B cell (primary cell): ENCODE measurements around the gene THBD.

ENCODE experiments used
- EZH2 ChIP-seq: IDR thresholded peaks from 2 replicates; pipeline ENCODE4 v1.6.1; 2012; ENCODE audit warnings: borderline replicate concordance, low read depth, mild to moderate bottlenecking, moderate library complexity, low read length; ENCODE audit not compliant: insufficient read depth, poor library complexity, severe bottlenecking
- TF ChIP-seq, protein P1 (sequence below): fragments of 200-600 bp; IDR thresholded peaks from one replicate; pipeline ENCODE4 v1.8.0; 2022; ENCODE audit warnings: antibody characterized with exemption, mild to moderate bottlenecking

DNA sequence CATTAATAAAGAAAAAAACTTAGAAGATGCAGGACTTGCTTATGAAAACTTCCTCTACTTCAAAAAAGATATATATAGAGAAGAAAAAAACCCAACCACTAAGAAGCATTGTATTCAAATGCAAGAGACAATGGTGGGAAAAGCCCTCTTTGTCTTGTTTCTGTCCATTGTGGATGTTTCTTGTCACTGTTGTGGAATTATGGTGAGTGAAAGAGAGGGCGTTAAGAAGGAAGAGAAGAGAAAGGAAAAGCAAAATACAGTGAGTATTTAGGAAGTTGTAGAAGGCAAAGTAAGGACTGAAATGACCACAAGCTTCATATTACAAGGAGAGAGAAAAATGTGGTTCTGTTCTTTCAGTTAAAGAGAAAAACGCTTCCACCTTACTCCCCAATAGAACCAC is 14.1 kb upstream of the THBD start:
- TF ChIP-seq, protein P1, sequence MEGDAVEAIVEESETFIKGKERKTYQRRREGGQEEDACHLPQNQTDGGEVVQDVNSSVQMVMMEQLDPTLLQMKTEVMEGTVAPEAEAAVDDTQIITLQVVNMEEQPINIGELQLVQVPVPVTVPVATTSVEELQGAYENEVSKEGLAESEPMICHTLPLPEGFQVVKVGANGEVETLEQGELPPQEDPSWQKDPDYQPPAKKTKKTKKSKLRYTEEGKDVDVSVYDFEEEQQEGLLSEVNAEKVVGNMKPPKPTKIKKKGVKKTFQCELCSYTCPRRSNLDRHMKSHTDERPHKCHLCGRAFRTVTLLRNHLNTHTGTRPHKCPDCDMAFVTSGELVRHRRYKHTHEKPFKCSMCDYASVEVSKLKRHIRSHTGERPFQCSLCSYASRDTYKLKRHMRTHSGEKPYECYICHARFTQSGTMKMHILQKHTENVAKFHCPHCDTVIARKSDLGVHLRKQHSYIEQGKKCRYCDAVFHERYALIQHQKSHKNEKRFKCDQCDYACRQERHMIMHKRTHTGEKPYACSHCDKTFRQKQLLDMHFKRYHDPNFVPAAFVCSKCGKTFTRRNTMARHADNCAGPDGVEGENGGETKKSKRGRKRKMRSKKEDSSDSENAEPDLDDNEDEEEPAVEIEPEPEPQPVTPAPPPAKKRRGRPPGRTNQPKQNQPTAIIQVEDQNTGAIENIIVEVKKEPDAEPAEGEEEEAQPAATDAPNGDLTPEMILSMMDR, result no peak
- no peak for TF ChIP-seq EZH2
